Inflammatory macrophage treated with lipopolysaccharide for 4 hours (primary cell): ENCODE data around the gene CADPS2.

ENCODE experiments used
- DNase-seq: peaks from one replicate; pipeline ENCODE4 v3.0.0-alpha.2; 2020

CADPS2 gene

GRCh38 chr7:122886357-122887081, at the start of gene CADPS2:
Gene CADPS2 (minus strand): TSS chr7:122886460. CDS start chr7:122886337, 123 bp downstream.
- peak; percentile 24 for DNase-seq

- no peak for DNase-seq
Measured at GRCh38 chr7:122935620-122936019, 49.4 kb upstream of the CADPS2 start.

GRCh38 chr7:122919643-122920181, 33.5 kb upstream of the CADPS2 start:
- DNase-seq: no peak

- DNase-seq: no peak
Measured at GRCh38 chr7:122914812-122915211, 28.6 kb upstream of the CADPS2 start.

GRCh38 chr7:122913608-122914007, 27.3 kb upstream of the CADPS2 start:
- DNase-seq: no peak

GRCh38 chr7:122902751-122903495, 16.7 kb upstream of the CADPS2 start:
- no peak for DNase-seq

- DNase-seq: no peak
Measured at GRCh38 chr7:122901250-122901649, 15.0 kb upstream of the CADPS2 start.

- DNase-seq: no peak
Measured at GRCh38 chr7:122896509-122896908, 10.2 kb upstream of the CADPS2 start.

GRCh38 chr7:122893486-122893885, 7.2 kb upstream of the CADPS2 start:
- DNase-seq: no peak

GRCh38 chr7:122889116-122889515, 2.9 kb upstream of the CADPS2 start:
- no peak for DNase-seq

- DNase-seq: no peak
Measured at GRCh38 chr7:122887848-122888247, 1.6 kb upstream of the CADPS2 start.

GRCh38 chr7:122887198-122887597, 938 bp upstream of the CADPS2 start:
- DNase-seq: no peak

- DNase-seq: peak; percentile 1
Measured at GRCh38 chr7:122885583-122886356, 490 bp downstream of the CADPS2 start.

GRCh38 chr7:122884186-122884585, 2.1 kb downstream of the CADPS2 start:
- no peak for DNase-seq

GRCh38 chr7:122883049-122883680, 3.1 kb downstream of the CADPS2 start:
- DNase-seq: no peak

- DNase-seq: no peak
Measured at GRCh38 chr7:122881324-122881723, 4.9 kb downstream of the CADPS2 start.

- DNase-seq: no peak
Measured at GRCh38 chr7:122869260-122869659, 17.0 kb downstream of the CADPS2 start.

- no peak for DNase-seq
Measured at GRCh38 chr7:122867471-122867980, 18.7 kb downstream of the CADPS2 start.

- no peak for DNase-seq
Measured at GRCh38 chr7:122864838-122865237, 21.4 kb downstream of the CADPS2 start.

GRCh38 chr7:122864016-122864415, 22.2 kb downstream of the CADPS2 start:
- no peak for DNase-seq

GRCh38 chr7:122858320-122858719, 27.9 kb downstream of the CADPS2 start:
- no peak for DNase-seq

- DNase-seq: no peak
Measured at GRCh38 chr7:122850528-122850927, 35.7 kb downstream of the CADPS2 start.

- no peak for DNase-seq
Measured at GRCh38 chr7:122849957-122850328, 36.3 kb downstream of the CADPS2 start.
